GM12873 (cell line): Measurements from ENCODE around the gene HKDC1.

ENCODE experiments used
- CTCF ChIP-seq: IDR thresholded peaks from 2 replicates; pipeline ENCODE4 v1.5.1; 2012; ENCODE audit warnings: low read depth, mild to moderate bottlenecking, moderate library complexity, low read length, control low read depth; ENCODE audit not compliant: insufficient read depth; ENCODE audit errors: missing control alignments

HKDC1 gene

GRCh38 chr10:69311309-69311708, 91.2 kb downstream of the HKDC1 start:
- no peak for TF ChIP-seq CTCF

DNA sequence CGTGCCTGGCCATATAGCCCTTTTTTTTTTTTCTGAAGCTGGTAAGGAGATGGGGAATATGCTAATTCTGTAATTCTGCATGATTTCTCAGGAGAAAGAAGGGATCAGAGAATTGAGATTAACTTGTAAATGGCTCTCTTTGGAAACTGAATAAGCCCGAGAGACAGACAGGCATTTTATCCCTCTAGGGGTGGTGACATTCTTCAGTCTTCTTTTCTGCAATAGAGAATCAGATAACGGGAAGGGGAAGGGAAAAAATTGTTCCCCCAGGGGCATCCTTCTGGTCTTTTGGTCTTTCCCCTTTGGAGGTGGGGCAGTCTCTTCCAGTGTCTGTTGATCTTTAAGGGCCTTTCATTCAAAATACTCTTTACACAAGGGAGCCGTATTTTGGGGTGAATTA, 92.4 kb downstream of the HKDC1 start:
- TF ChIP-seq CTCF, result no peak

DNA sequence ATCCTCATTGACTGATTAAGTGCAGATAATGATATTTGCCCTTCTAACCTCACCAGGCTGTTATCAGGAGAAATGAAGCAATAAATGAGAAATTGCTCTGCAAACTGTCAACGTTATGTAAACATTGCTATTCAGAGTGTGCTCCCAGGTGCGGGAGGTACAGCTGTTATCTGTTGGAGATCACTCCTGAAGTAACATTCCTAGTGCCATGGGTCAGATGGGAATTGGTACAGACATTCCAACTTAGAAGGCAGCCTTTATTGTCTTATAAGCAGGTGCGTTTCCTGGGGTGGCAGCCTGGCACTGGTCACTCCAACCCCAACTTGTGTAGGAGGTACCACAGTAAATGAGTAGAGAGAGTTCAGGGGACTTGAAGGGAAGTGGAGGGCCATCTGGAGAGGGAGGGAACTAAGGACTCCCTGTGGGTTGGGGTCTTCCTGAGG, 95.0 kb downstream of the HKDC1 start:
- no peak for TF ChIP-seq CTCF

DNA sequence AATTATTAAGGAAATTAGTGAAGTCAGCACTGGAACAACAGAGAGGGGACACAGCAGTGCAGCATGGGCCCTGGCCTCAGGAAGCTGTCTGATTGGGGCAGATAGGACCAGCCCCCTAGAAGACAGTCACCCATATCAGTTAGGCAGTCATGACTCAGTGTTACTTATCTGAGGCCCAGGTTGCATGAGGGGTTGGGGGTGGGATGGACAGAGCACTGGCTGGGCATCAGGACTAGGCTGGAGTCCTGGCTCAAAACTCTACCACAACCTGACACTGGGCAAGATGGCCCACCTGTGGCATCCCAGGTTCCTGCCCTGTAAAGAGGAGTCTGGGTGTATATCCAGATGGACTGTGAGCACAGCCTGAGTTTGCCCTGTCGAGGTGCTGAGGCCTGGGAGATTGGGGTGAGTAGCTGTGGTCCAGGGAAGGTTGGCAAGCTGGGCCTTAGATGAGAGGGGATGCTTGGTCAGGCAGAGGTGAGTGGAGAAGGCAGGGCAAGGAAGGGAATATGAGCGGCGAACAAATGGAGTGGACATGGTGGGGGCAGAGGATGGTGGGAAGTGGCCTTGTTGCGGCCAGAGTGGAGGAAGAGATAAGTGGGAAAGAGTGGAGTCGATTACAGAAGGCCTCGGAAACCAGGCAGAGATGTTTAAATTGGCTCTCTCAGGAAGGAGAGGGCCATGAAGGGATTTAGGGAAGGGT, 95.6 kb downstream of the HKDC1 start:
- TF ChIP-seq CTCF, result no peak

GRCh38 chr10:69316313-69317059, 96.4 kb downstream of the HKDC1 start:
- no peak for TF ChIP-seq CTCF
